H1 (cell line): ENCODE measurements around the gene FOXK1. TPM values are rescaled to one million over a fixed set of nuclear protein-coding genes. Genes with fewer than 3 reads are reported as not detected.

ENCODE experiments used
- CTCF ChIA-PET: fragments of 300-600 bp; sonication (Branson Sonifier 250); formaldehyde crosslinking; loops from one replicate; lab custom pipeline; 2021; ENCODE audit not compliant: partially characterized antibody; lab: Charles Lee
- POLR2A ChIA-PET: fragments of 300-600 bp; sonication (Branson Sonifier 250); formaldehyde crosslinking; loops from one replicate; lab custom pipeline; 2021; ENCODE audit warnings: inconsistent platforms; ENCODE audit not compliant: partially characterized antibody; lab: Charles Lee
- DNase-seq, 2 experiments: peaks; one replicate each; pipeline versions ENCODE4 v3.0.0 to v3.0.0-alpha.2; 2010 to 2022; ENCODE audit warnings: low spot score in 2 of 2, low read depth in 1 of 2, mixed read lengths in 1 of 2
- FAIRE-seq: peaks from 2 replicates; lab custom pipeline; 2011; peaks lifted over from hg19 to GRCh38; lab: Jason Lieb, UNC
- H2AFZ ChIP-seq: 2 replicates; pipeline ENCODE4 v1.8.1; 2012; ENCODE audit warnings: low read length, inconsistent platforms
- H2AK5ac ChIP-seq: 2 replicates; pipeline ENCODE4 v1.6.1; 2013; ENCODE audit warnings: low read depth, low read length
- H2BK120ac ChIP-seq: replicated peaks from 2 replicates; pipeline ENCODE3; 2013; ENCODE audit warnings: low read depth, low read length, inconsistent platforms
- H2BK12ac ChIP-seq: 2 replicates; pipeline ENCODE4 v1.6.1; 2013; ENCODE audit warnings: low read depth, low read length
- H2BK15ac ChIP-seq: 2 replicates; pipeline ENCODE4 v1.6.1; 2013; ENCODE audit warnings: low read length
- H2BK20ac ChIP-seq: 2 replicates; pipeline ENCODE4 v1.6.1; 2013; ENCODE audit warnings: low read length
- H2BK5ac ChIP-seq: 2 replicates; pipeline ENCODE4 v1.6.1; 2013; ENCODE audit warnings: low read depth, low read length
- H3K14ac ChIP-seq: 2 replicates; pipeline ENCODE4 v1.6.1; 2013; ENCODE audit warnings: inconsistent platforms; ENCODE audit not compliant: insufficient read length
- H3K18ac ChIP-seq: 2 replicates; pipeline ENCODE4 v1.6.1; 2013; ENCODE audit warnings: low read length; ENCODE audit errors: extremely low read depth
- H3K23ac ChIP-seq: 2 replicates; pipeline ENCODE4 v1.6.1; 2013; ENCODE audit warnings: inconsistent platforms; ENCODE audit not compliant: insufficient read length
- H3K23me2 ChIP-seq: 2 replicates; pipeline ENCODE4 v1.6.1; 2013; ENCODE audit warnings: low read depth, low read length
- H3K27ac ChIP-seq: 2 replicates; pipeline ENCODE4 v1.6.1; 2011; ENCODE audit warnings: low read depth, low read length, inconsistent platforms
- H3K27me3 ChIP-seq, 4 experiments: replicated peaks in 1 of 4; 1 replicate in 1 of 4; 2 replicates in 3 of 4; pipeline versions ENCODE4 v1.6.1 to v1.8.1; 2011 to 2013; ENCODE audit warnings: low read length in 3 of 4, mild to moderate bottlenecking in 3 of 4, inconsistent platforms in 2 of 4, mixed read lengths in 2 of 4, moderate library complexity in 1 of 4; ENCODE audit not compliant: control insufficient read depth in 3 of 4, insufficient read depth in 3 of 4; ENCODE audit errors: extremely low read depth in 1 of 4
- H3K36me3 ChIP-seq, 4 experiments: 2 replicates each; pipeline versions ENCODE4 v1.6.1 to v1.8.1; 2011 to 2013; ENCODE audit warnings: mild to moderate bottlenecking in 4 of 4, low read length in 3 of 4, moderate library complexity in 2 of 4, control low read depth in 1 of 4, inconsistent platforms in 1 of 4; ENCODE audit not compliant: insufficient read depth in 4 of 4, control insufficient read depth in 2 of 4
- H3K4ac ChIP-seq: replicated peaks from 2 replicates; pipeline ENCODE3; 2013; ENCODE audit warnings: low read length, low read depth, mixed read lengths, inconsistent platforms; ENCODE audit not compliant: insufficient read length
- H3K4me1 ChIP-seq, 4 experiments: replicated peaks in 1 of 4; 1 replicate in 1 of 4; 2 replicates in 3 of 4; pipeline versions ENCODE4 v1.6.1 to v1.8.1; 2011 to 2013; ENCODE audit warnings: low read length in 3 of 4, inconsistent platforms in 2 of 4, mixed read lengths in 1 of 4; ENCODE audit not compliant: insufficient read depth in 4 of 4, control insufficient read depth in 3 of 4
- H3K4me2 ChIP-seq, 2 experiments: 2 replicates each; pipeline versions ENCODE4 v1.6.1 to v1.8.1; 2011 to 2013; ENCODE audit warnings: low read depth in 2 of 2, low read length in 2 of 2, control low read depth in 1 of 2, inconsistent platforms in 1 of 2, mild to moderate bottlenecking in 1 of 2; ENCODE audit not compliant: insufficient read depth in 1 of 2
- H3K4me3 ChIP-seq, 4 experiments: fragments of 200-600, 300-600 bp in 1 of 4; sonication (generic), shearing (Covaris generic), sonication (Bioruptor Twin) in 1 of 4; 2 replicates each; pipeline versions ENCODE4 v1.5.1 to v1.8.1; 2011 to 2016; ENCODE audit warnings: low read length in 4 of 4, low read depth in 3 of 4, control low read depth in 2 of 4, inconsistent platforms in 2 of 4, mild to moderate bottlenecking in 2 of 4, mixed read lengths in 1 of 4, moderate library complexity in 1 of 4; ENCODE audit not compliant: insufficient read depth in 2 of 4; ENCODE audit errors: extremely low read depth in 1 of 4
- H3K56ac ChIP-seq: replicated peaks from 2 replicates; pipeline ENCODE3; 2013; ENCODE audit warnings: low read depth, mild to moderate bottlenecking, mixed read lengths, low read length, inconsistent platforms; ENCODE audit not compliant: insufficient read length
- H3K79me1 ChIP-seq: 2 replicates; pipeline ENCODE4 v1.6.1; 2013; ENCODE audit warnings: low read depth, low read length, control low read depth
- H3K79me2 ChIP-seq, 2 experiments: 2 replicates each; pipeline versions ENCODE4 v1.6.1 to v1.8.1; 2012 to 2013; ENCODE audit warnings: low read length in 2 of 2, mild to moderate bottlenecking in 2 of 2, inconsistent platforms in 1 of 2; ENCODE audit not compliant: insufficient read depth in 2 of 2, control insufficient read depth in 1 of 2
- H3K9ac ChIP-seq, 4 experiments: replicated peaks in 1 of 4; 1 replicate in 1 of 4; 2 replicates in 3 of 4; pipeline versions ENCODE4 v1.6.1 to v1.8.1; 2011 to 2013; ENCODE audit warnings: low read depth in 3 of 4, low read length in 3 of 4, control low read depth in 2 of 4, mild to moderate bottlenecking in 2 of 4, moderate library complexity in 2 of 4, inconsistent platforms in 1 of 4; ENCODE audit errors: extremely low read depth in 1 of 4
- H3K9me3 ChIP-seq, 2 experiments: 2 replicates each; pipeline versions ENCODE4 v1.6.1 to v1.8.1; 2012 to 2013; ENCODE audit warnings: mild to moderate bottlenecking in 2 of 2, moderate library complexity in 2 of 2, control low read depth in 1 of 2, inconsistent platforms in 1 of 2, low read depth in 1 of 2, low read length in 1 of 2, mixed read lengths in 1 of 2; ENCODE audit not compliant: insufficient read depth in 2 of 2
- H4K20me1 ChIP-seq, 2 experiments: replicated peaks in 1 of 2; 2 replicates each; pipeline versions ENCODE3 to v1.8.1; 2011 to 2013; ENCODE audit warnings: inconsistent platforms in 2 of 2, low read length in 2 of 2, mild to moderate bottlenecking in 1 of 2; ENCODE audit not compliant: insufficient read depth in 2 of 2, control insufficient read depth in 1 of 2
- H4K5ac ChIP-seq: 2 replicates; pipeline ENCODE4 v1.6.1; 2013; ENCODE audit warnings: low read length, low read depth, mixed read lengths, inconsistent platforms; ENCODE audit not compliant: insufficient read length
- H4K8ac ChIP-seq: 2 replicates; pipeline ENCODE4 v1.8.0; 2013; ENCODE audit warnings: mild to moderate bottlenecking, moderate library complexity, low read length, inconsistent platforms; ENCODE audit not compliant: insufficient read depth; ENCODE audit errors: extremely low read depth
- H4K91ac ChIP-seq: replicated peaks from 2 replicates; pipeline ENCODE3; 2013; ENCODE audit warnings: low read length, mixed read lengths, inconsistent platforms; ENCODE audit not compliant: insufficient read length
- ASH2L ChIP-seq: fragments of 200-600, 300-600 bp; sonication (generic); IDR thresholded peaks from one replicate; pipeline ENCODE4 v1.7.1; 2017; ENCODE audit warnings: low read length
- BACH1 ChIP-seq: IDR thresholded peaks from 2 replicates; pipeline ENCODE4 v1.6.1; 2012; ENCODE audit warnings: low read length, improper control_type of control experiment
- CBX5 ChIP-seq: fragments of 300-800, 300-1000 bp; sonication (generic); IDR thresholded peaks from 2 replicates; pipeline ENCODE4 v1.7.1; 2016; ENCODE audit warnings: antibody characterized with exemption, low read length, low read depth
- CEBPB ChIP-seq: IDR thresholded peaks from 2 replicates; pipeline ENCODE4 v1.6.1; 2012; ENCODE audit warnings: low read depth, low read length
- EZH2 ChIP-seq: fragments of 200-600 bp; sonication (generic); IDR thresholded peaks from 2 replicates; pipeline ENCODE4 v1.7.1; 2012; ENCODE audit warnings: low read depth, mild to moderate bottlenecking, moderate library complexity, low read length, inconsistent platforms; ENCODE audit not compliant: severe bottlenecking
- JUND ChIP-seq: IDR thresholded peaks from 2 replicates; pipeline ENCODE4 v1.6.1; 2011; ENCODE audit warnings: mild to moderate bottlenecking, improper control_type of control experiment, low read length
- NANOG ChIP-seq: IDR thresholded peaks from 2 replicates; pipeline ENCODE4 v1.6.1; 2011; ENCODE audit warnings: low read length, low read depth, mild to moderate bottlenecking, inconsistent platforms; ENCODE audit not compliant: insufficient read depth, poor library complexity, severe bottlenecking
- NRF1 ChIP-seq: IDR thresholded peaks from 2 replicates; pipeline ENCODE4 v1.6.1; 2011; ENCODE audit warnings: mild to moderate bottlenecking, low read depth, low read length, improper control_type of control experiment
- POLR2A ChIP-seq, 2 experiments: IDR thresholded peaks; 1 replicate in 1 of 2; 2 replicates in 1 of 2; pipeline ENCODE4 v1.6.1; 2011; ENCODE audit warnings: low read depth in 2 of 2, low read length in 2 of 2, mild to moderate bottlenecking in 2 of 2; ENCODE audit errors: control extremely low read depth in 1 of 2
- RAD21 ChIP-seq, 2 experiments: IDR thresholded peaks in 1 of 2; conservative IDR thresholded peaks in 1 of 2; 2 replicates each; pipeline ENCODE4 v1.6.1; 2011; ENCODE audit warnings: low read depth in 2 of 2, low read length in 2 of 2, improper control_type of control experiment in 1 of 2, inconsistent platforms in 1 of 2, mild to moderate bottlenecking in 1 of 2, moderate library complexity in 1 of 2
- TAF1 ChIP-seq: IDR thresholded peaks from 2 replicates; pipeline ENCODE4 v1.6.1; 2011; ENCODE audit warnings: mild to moderate bottlenecking, low read depth, low read length
- USF2 ChIP-seq: IDR thresholded peaks from 2 replicates; pipeline ENCODE4 v1.6.1; 2011; ENCODE audit warnings: low read length, improper control_type of control experiment
- WGBS, 2 experiments: shearing (Covaris generic) in 1 of 2; methylation state at CpG; one replicate each; pipeline versions ENCODE4 v1.1.6 to v1.1.7; 2013 to 2015; ENCODE audit warnings: low lambda C conversion rate in 2 of 2, mixed read lengths in 2 of 2, inconsistent platforms in 1 of 2, low coverage in 1 of 2, missing lambda C conversion rate in 1 of 2; ENCODE audit not compliant: insufficient replicate concordance in 2 of 2, insufficient coverage in 1 of 2, insufficient read length in 1 of 2; ENCODE audit errors: extremely low coverage in 1 of 2, missing lambda C conversion rate in 1 of 2; 5-methylcytosine and 5-hydroxymethylcytosine counted together
- polyA plus RNA-seq, 7 experiments: library from polyadenylated mRNA; depleted of rRNA in 3 of 7; stranded (reverse) in 5 of 7; unstranded in 2 of 7; fragments of >200 nt in 5 of 7; fragments of 200-250 nt in 2 of 7; gene quantifications; 1 replicate in 5 of 7; 2 replicates in 1 of 7; 4 replicates in 1 of 7; pipeline versions ENCODE4 v1.2.1 to v1.2.3, GENCODE V29; 2011 to 2013; ENCODE audit warnings: missing spikeins in 2 of 7, mixed read lengths in 2 of 7
- total RNA-seq: library from RNA; stranded (reverse); fragmentation: NEBNext Ultra II Directional; extraction: Animal tissue kit (Norgen Biotek cat#: 25700); gene quantifications from 2 replicates; pipeline ENCODE4 v1.2.1, GENCODE V29; 2021
- TF ChIP-seq, protein P1 (sequence below): IDR thresholded peaks from 2 replicates; pipeline ENCODE4 v1.6.1; 2012; ENCODE audit warnings: inconsistent platforms

The FOXK1 gene
- total and polyA plus RNA-seq, 2 of the 8 experiments (the other 6 are each of a cell fraction or from before 2014, with no cell fraction given) = 2.0 to 8.5 TPM

DNA sequence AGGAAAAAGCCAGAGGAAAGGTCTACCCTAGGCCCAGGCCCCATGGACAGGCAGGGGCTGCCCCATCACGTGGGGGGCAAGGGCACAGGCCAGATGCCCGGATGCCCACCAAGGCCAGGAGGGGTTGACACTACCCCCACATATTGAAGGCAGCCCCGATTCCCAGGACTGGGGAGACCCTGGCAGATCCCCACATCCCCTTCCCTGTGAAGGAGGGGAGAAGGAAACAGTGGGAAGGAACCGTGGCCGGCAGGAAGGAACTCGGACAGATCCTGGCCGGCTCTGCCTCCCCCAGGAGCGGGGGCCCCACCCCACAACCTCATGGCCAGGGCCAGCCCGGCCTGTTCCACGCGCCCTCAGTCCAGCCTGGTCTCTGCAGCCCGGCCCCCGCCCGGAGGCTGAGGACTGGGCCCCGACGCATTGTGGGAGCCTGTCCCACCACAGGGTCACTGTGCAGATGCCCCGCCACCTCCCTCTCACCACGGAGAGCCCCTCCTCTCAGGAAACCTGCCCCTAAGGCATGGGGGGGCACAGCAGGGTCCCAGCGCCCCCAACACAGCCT is 138.4 kb downstream of the FOXK1 start:
- Histone ChIP-seq H3K79me1 (no peaks in the 10 kb centered on the region), H3K36me3 (no peaks in the 10 kb centered on the region)
- no peak for DNase-seq
- TF ChIP-seq EZH2 (no peak), CBX5 (no peak), JUND (no peak), NRF1 (no peak), TAF1 (no peak), POLR2A (IDR thresholded peaks at IDR 0.05; ENCODE audit: control extremely low read depth in 1 of 2, low read depth in 2 of 2, low read length in 2 of 2) (no peak), NANOG (no peak), BACH1 (no peak), CEBPB (no peak), RAD21 (IDR thresholded peaks at IDR 0.05 in 1 of 2, conservative IDR thresholded peaks at IDR 0.05 in 1 of 2; ENCODE audit: low read depth in 2 of 2, low read length in 2 of 2) (no peak), ASH2L (no peak), USF2 (no peak)
- TF ChIP-seq, protein P1, sequence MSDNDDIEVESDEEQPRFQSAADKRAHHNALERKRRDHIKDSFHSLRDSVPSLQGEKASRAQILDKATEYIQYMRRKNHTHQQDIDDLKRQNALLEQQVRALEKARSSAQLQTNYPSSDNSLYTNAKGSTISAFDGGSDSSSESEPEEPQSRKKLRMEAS = no peak

More for the DNA sequence above, 138.4 kb downstream of the FOXK1 start:
- Histone ChIP-seq H3K27me3 (no peaks in the 10 kb centered on the region), H3K27ac (no peak overlapping the region), H3K4me1 (no peaks in the 10 kb centered on the region), H2BK20ac (no peak overlapping the region), H3K79me2 (no peaks in the 10 kb centered on the region), H4K20me1 (peaks cover 0 to 2% of the 10 kb centered on the region in 2 experiments), H3K23me2 (no peaks in the 10 kb centered on the region), H3K9ac (no peak overlapping the region), H4K8ac (no peak overlapping the region), H2BK5ac (no peak overlapping the region), H3K4ac (no peak overlapping the region), H2BK120ac (no peak overlapping the region), H3K18ac (no peak overlapping the region), H4K91ac (no peak overlapping the region), H2BK15ac (no peak overlapping the region), H2BK12ac (no peak overlapping the region), H2AFZ (no peak overlapping the region), H3K56ac (no peak overlapping the region), H3K23ac (no peak overlapping the region), H2AK5ac (no peak overlapping the region), H3K4me3 (no peak overlapping the region), H3K14ac (no peak overlapping the region), H3K9me3 (no peaks in the 10 kb centered on the region), H3K4me2 (no peak overlapping the region), H4K5ac (no peak overlapping the region)
- no peak for FAIRE-seq
- ChIA-PET CTCF (interaction anchor here (1.4 to 3.1 kb wide), 2 partner anchors 10 to 22 kb away, joined by 3 to 15 read pairs; no protein-coding TSS in a partner anchor), POLR2A (no interaction called here)
- WGBS, 2 experiments = 83% methylated on average over 10 of the region's 19 CpGs; no CpG with 5 or more reads in 1 of the 2 experiments
